Stimulated activated CD8-positive, alpha-beta memory T cell treated with anti-CD3 and anti-CD28 coated beads, Interleukin-15, amount 100 ng/mL, for 1 hour (primary cell): ENCODE results near the gene KLHL33.

ENCODE experiments used
- DNase-seq: peaks from one replicate; pipeline ENCODE4 v3.0.0-alpha.2; 2020; ENCODE audit warnings: low read depth

KLHL33 gene

DNA sequence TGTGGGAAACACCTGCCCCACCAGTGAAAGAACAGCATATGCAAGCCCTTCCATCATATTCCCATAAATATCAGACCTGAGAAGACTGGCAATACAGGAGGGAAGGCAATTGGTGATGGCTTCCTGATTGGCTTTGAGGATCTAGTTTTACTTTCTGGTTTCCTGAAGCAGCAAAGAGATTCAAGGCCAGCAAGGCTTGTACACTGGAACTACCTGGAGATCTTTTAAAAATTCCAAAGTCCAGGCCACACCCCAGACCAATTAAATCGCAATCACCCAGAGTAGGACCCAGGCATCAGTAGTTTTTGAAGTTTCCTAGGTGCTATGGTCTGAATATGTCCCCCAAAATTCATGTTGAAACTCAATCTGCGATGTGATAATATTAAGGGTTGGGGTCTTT lies 19.7 kb downstream of the KLHL33 start:
- no peak for DNase-seq

DNA sequence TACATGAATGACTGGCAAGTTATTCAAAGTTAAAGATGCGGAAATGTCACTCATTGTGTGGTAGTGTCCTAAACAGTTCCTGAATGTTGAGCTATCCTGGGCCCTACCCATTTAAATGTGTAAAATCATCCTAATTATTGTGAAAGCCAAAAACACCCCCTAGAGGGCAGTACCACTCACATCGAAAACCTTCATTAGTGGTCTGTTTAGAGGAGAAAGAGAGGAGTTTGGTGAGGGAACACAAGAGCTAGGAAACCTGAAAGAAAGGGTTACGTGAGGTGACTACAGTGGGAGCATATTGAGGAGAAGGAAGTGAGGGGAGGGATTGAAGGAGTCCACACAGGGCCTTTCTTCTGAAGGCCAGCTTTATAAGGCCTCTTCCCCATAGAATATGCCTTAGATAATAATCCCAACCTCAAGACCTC lies 20.2 kb downstream of the KLHL33 start:
- peak; percentile 22 for DNase-seq

DNA sequence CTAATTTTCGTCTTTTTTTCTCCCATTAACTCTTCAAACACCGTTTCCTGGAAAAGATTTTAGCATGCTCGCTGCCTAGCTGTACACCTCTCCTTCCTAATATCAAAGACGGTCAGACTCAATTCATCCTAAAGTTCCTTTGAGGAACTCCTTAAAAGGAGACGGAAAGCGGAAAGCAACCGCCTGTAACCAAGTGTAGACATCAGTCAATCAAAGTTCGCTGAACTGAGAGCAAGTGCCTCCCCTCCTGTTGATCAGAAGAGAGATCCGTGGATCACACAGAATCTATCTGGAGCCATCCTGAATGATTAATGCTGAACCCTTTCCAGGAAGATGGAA lies 22.3 kb downstream of the KLHL33 start:
- no peak for DNase-seq

DNA sequence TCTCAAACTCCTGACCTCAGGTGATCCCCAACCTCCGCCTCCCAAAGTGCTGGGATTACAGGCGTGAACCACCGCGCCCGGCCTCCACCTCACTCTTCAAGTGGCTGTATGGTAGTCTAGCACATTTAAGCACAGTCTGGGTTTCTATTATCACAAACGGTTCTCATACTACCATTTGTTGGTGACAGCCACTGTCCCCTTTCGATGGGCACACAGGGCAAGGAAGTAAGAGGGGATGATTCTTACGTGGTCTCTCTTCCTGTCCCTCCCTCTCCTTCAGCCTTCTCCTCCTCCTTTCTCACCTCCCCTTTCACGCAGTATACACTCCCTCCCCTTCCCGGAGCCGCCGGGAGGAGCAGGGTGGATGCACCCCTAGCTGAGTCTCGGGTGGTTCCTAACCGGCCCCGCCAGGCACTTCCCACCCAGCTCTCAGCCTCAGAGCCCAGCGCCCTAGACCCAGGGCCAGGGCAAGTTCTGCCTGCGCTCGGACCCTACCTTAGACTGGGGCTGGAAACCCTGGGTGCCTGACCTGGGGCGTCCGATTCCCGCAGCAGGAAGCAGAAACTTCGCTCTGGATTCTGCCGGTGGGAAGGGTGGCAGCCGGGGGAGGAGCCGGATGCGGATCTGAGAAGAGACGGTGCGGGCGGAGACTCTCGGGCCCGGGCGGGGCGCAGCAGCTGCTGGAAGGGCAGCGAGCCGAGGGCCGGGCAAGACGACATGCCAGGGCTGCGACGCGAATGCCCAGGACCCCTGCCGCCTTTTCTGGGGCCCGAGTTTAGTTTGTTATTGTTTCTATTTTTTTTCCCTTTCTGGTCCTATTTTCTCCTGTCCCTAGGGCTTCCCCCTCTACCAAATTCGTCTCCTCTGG lies 22.9 kb downstream of the KLHL33 start, which contains the start of gene TEP1:
TEP1 (minus strand) TSS at position 626 of the 868 bp plus-strand sequence. CDS start 5,062 bp downstream, outside the sequence.
- peak; percentile 43 for DNase-seq

DNA sequence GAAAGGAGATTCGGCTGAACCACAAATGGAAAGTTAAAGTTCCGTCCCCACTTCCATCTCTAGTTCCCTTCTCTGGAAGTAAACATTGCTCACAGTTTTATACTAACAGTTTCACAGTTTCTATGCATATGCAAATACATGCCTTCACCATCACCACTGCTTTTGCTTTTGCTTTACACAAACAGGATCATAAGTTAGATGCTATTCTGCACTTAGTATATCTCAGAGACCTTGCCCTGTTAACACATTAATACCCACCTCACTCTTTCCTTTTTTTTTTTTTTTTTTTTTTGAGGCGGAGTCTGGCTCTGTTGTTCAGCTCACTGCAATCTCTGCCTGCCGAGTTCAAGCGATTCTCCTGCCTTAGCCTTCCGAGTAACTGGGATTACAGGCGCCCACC lies 23.6 kb downstream of the KLHL33 start:
- DNase-seq, result no peak

DNA sequence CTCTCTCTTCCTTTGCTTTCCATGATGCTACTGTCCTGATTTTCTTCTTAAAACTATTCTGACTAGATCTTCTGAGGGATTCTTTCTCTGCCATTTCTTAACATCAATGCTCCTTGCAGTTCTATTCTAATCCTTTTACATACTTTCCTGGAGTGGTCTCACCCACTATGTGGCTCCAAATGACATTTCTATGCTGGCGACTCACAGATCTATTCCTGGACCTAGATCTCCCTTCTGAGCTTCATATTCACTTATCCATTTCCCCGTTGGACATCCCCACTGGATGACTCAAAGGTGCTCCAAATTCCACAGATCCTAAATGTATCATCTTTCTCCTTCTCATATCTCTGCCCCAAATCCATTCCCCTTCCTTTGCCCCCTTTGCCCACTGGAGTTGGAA lies 26.7 kb downstream of the KLHL33 start:
- no peak for DNase-seq

DNA sequence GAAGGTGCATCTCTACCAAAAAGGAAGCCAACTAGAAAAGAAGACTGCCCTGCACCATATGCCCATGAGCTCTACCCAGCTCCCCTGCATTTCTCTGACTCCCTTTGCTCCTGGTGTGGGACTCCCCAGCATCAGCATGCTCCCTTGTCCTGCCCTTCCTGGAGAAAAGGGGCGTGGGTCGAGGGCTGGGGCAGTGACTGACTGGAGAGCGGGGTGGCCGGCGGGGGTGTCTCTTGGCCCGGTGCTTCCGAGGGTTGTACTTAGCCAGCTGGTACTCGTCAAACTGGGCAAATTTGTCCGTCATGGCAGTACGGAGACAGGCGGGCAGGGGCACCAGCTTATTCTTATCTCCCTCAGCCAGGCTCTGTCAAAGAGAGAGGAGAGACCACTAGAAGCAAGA lies 32.4 kb downstream of the KLHL33 start:
- no peak for DNase-seq

DNA sequence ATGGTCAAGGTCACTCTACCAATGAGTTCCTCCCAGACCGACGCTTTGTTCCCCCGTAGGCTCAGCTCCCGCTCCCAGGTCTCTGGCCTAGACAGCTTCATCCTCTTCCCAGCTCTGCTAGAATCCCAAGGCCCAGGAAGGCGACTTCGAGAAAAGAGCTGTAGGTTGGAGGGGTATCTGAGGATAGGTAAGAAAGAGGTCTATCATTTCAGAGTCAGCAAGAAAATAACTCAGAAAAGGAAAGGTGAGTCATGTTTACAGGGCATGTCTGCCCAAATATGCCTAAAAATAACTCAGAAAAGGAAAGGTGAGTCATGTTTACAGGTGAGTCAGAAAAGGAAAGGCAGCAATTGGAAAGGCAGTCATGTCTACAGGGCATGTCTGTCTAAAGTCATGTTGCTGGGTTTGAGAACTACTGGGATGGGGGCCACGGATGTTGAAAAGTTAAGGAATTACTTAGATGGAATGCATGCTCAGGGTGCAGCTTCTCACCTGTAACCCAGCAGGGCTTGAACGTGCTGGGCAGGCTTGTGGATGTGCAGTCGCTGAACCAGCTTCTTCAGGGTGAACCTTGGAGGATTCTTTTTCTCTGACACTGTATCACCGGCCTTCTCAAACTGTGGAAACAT lies 34.9 kb downstream of the KLHL33 start:
- DNase-seq, result no peak

DNA sequence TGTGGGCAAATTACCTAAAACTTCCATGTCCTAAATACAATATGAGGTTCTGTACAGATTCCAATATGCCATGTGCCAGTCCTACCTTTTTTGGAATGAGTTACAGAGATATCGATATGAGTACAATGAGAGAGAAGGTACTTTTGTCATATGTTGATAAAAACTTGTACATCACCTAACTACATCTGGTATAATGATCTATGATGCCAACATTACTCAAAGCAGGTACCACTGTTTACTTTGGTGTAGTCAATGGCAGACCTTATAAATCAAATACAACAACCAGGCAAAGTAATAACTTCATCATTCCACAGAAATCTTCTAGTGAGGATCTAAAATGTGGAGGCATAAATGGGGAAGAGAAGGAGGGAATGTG lies 35.4 kb downstream of the KLHL33 start:
- DNase-seq, result no peak

DNA sequence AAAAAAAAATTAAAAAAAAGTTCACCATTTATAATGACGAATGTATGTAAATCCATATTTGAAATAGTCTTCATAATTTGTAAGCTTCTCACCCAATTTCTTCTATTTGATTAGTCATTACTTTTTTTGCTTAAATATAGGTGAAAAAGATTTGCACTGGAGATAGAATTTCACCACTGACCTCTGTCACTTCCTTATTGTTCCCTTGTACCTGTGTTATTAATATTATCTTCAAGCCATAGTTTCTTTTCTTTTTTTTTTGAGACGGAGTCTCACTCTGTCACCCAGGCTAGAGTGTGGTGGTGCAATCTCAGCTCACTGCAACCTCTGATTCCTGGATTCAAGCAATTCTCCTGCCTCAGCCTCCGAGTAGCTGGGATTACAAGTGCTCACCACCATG lies 38.5 kb downstream of the KLHL33 start:
- no peak for DNase-seq

DNA sequence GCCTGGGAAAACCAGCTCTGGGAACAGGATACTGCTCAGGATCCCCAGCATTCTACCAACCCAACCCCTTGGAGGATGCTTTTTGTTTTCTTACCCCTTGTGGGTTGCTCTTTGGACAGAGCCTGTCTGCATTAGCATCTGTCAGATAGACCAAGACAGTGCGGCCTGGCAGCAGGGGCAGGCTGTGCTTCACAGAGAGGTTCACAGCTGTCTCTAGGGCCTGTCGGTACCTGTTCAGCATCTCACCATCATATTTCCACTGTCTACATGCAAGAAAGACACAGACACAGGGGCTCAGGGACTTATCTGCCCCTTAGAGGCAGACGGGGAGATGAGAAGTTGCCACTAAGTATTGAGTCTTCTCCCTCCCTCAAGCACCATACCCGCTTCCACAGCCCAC lies 44.5 kb downstream of the KLHL33 start:
- DNase-seq, result no peak

DNA sequence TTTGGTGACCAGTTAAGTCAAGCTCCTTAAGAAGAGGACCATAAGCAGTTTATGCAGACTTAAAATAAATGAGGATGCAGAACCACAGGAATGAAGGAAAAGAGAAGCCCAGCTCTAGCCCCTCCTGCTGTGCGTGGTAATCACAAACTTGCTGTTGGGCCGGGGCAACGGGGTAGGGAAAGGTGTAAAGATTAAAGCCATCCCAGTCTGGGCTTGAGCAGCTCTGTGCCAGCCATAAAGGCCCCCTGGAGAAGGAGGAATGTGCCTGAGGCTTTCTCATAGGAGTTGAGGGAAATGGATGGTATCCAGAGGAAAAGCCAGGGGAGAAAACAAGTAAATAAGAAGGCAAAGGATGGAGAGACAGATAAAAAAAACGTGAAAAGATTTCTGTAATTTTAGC lies 47.8 kb downstream of the KLHL33 start:
- DNase-seq, result no peak

DNA sequence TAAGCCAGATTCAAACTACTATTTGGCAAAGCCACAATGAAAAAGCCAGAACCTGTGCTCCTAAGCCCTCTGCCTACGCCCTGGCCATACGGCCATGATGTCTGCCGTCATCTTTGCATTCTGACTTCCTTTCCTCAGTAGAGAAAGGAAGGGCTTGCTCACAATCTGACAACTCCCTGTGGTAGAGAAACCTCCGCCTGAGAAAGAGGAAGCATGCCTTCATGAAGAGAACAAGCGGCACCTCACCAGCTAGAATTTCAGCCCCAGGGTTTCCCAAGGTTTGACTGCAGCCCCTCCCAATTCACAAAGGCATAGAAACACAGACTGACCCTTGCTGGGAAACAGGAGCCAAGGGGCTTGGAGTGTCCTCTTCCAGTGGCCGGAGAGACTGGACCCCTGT lies 48.4 kb downstream of the KLHL33 start:
- DNase-seq, result no peak

DNA sequence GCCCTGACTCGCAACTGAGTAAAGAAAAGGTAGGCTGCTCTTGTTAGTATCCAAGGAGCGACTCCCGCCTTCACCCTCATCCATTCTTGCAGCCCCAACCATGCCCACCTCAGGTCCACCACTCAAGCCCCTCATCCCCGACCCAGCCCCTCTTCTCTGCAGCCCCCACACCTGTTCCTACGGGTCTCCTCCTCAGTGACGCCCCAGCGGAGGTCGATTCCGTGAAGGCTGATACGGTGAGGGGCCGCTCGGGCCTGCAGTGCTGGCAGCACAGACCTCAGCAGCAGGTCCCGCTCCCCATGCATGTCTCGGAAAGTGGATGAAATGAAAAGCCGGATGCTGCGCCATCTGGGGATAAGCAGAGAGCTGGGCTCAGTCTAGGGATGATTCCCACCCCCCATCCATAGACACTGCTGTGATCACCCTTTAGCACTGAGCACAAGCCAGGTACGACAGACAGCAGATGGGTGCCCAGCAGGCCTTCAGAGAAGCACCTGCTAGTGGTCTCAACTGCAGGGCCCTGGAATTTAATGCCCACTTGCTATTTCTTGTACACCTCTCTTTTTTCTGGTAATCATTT lies 49.6 kb downstream of the KLHL33 start:
- no peak for DNase-seq

DNA sequence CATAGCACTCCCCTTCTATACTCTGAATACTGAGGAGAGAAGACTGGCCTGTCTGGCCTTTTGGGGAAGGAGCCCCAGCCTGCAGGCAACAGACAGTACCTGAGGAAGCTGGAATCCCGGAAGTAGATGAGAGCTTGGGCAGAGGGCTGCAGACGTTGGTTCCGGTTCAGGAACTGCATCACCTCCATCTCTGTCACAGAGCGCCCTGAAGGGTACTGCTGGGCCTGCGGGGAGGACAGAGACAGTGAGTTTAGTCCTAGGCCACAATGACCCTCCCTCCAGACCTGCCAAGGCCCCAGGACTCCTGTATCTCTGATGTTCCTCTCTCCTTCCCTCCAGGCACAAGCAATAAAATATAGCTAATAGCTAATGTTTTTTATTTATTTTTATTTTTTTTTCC lies 51.1 kb downstream of the KLHL33 start:
- DNase-seq, result no peak

DNA sequence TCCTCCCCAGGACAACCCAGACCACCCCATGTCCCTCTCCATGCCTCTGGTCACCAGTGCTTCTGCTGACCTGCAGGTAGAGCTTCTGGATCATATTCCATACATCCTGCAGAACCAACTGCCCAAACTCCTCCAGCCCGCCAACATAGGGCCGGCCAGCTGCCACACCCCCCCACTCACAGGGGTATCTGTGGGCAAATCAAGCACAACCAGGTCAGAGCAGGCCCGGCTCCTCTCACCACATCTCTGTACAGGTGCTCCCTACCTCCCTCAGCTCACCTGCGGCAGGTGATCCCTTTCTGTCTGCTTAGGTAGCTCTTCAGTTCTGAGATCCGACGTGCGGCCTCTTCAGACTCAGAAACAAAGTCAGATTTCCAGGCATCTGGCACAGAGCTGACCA lies 51.6 kb downstream of the KLHL33 start:
- no peak for DNase-seq

DNA sequence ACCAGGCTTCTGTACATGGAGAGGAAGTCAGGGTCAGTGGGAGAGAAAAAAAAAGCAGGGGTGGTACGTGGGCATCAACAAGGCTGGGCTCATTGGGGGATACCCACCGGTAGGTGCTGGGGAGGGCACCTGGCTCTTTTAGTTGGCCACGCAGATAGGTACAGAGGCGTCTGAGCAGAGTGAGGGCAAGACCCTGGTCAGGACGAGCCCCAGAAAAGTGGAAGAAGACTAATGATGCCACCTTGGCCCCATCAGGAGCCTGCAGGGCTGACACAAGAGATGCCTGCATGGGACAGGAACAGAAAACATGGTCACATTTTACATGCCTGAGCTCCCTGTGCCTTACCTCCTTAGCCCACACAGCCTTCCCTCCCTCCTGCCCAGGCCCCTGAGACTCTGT lies 52.3 kb downstream of the KLHL33 start:
- DNase-seq, result no peak

DNA sequence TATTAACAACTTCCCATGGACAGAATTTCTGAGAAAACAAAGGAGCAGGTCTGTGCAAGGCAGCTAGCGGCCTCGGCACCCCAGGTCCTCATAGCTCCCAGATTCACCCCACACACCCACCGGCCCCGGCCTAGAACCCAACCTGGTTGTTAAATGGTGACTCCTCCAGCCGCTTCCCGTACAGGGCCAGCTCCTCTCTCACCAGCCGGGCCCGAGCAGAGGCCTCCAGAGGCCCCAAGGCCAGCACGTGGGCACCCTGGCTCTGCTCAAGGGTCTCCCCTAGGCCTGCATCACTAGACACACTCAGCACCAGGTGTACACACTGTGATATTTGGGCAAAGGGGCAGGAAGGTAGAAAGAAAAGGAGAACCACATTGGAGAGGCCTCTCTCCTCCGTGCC lies 52.9 kb downstream of the KLHL33 start:
- DNase-seq, result no peak

DNA sequence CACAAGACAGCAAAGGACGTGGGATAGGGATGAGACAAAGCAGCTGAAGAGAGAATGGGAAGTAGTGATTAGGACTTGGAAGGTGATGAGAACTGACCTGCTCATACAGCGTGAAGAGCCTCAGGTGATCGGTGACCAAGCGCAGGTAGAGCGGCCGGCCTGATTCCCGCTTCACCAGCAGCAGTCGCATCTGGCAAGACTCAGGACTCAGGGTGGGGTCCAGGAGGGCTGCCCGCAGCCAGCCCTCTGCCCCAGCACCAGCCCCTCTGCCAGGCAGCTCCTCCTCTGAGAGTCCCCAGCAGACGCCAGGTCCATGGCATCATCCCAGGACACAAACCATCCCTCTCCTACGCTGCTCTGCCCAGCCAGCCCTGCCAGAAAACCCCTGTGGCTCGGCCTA lies 53.4 kb downstream of the KLHL33 start:
- DNase-seq, result no peak

DNA sequence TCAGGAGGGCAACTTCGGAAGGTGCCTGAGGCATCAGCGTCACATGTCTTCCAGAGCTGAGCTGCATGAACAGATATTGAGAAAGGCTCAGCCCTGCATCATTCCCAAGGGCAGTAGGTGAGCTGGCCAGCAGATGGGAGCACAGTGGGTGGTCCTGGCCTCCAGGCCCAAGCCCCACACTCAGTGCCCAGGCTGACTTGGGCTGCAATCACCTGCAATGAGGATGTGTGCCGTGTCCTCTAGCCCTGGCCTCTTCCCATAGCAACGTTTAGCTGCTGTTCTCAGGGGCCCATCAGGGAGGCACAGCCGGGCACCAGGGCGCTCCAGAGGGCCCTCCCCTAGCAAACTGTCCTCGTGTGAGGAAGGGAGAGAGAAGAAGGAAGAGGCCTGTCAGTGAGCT lies 54.6 kb downstream of the KLHL33 start:
- no peak for DNase-seq

DNA sequence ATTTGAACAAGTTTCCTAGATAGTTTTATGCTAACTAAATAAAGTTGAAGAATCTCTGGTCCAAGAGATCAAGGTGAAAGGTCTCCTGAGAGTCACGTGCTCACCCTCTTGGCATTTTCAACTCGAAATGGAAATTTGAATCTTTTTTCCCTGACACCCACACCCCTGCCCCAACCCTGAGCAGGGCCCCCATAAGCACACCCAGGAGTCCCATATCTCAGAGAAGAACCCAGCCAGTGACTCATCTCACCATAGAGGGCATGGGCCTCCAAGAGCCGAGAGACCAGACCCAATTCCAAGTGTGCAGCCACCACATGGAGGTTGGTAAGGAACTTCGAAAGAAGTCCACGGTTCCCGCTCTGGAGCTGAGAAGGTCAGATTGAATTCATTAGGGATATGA lies 55.3 kb downstream of the KLHL33 start:
- no peak for DNase-seq

DNA sequence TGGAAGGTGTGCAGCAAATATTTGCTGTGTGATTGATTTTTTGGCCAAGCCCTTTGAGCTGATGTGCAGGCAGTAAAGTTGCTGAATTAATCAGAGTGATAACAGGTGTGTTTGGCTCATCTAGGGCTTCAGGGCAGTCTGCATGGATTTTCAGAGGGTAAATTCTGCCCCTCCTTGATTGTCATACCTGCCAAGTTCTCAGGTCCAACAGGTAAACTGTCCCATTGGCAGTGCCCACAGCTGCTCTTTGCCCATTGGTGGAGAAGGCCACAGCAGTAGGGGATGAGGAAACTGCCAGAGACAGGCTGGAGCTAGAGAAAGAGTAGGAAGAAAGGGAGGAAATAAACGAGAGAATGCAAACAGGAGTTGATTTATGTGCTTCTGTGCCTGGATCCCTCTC lies 56.2 kb downstream of the KLHL33 start:
- DNase-seq, result no peak

DNA sequence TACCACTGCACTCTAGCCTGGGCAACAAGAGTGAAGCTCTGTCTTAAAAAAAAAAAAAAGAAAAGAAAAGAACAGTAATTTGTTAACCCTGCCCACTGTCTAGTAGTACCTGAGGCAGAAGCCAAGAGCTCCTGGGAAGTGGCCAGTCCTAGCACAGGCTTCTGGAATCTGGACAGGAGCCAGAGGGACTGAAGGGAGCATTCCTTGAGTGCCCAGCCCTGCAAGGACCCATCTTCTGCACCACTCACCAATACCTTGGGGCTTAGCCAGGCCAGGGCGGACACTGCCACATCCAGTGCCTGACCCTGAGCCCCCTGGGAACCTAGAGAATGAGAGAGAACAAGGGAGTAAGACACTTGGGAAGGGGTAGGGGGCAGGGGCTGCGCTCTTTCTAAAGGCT lies 58.8 kb downstream of the KLHL33 start:
- no peak for DNase-seq
